Tongue (tissue), 2 donors: Measurements from ENCODE around the gene IL1RAPL1. TPM values are rescaled to one million over a fixed set of nuclear protein-coding genes. Genes with fewer than 3 reads are reported as not detected.

Experiments
- DNase-seq: peaks from one replicate; pipeline ENCODE4 v3.0.0-alpha.2; 2015
- total RNA-seq: library from RNA; depleted of rRNA; stranded (reverse); fragments of >200 nt; gene quantifications from one replicate; pipeline ENCODE4 v1.2.3, GENCODE V29; 2014

The IL1RAPL1 gene
- total RNA-seq, 1 donor from 2014 or later: 4.8 TPM

- DNase-seq: no peak
Observed at GRCh38 chrX:29432534-29432933, 845.3 kb downstream of the IL1RAPL1 start.

- no peak for DNase-seq
Observed at GRCh38 chrX:29434939-29435338, 847.7 kb downstream of the IL1RAPL1 start.

- no peak for DNase-seq
Observed at GRCh38 chrX:29435396-29435795, 848.1 kb downstream of the IL1RAPL1 start.

GRCh38 chrX:29447867-29448266 lies 860.6 kb downstream of the IL1RAPL1 start:
- DNase-seq: peak; percentile 1

- no peak for DNase-seq
Observed at GRCh38 chrX:29453333-29453732, 866.1 kb downstream of the IL1RAPL1 start.

GRCh38 chrX:29455702-29456101 lies 868.5 kb downstream of the IL1RAPL1 start:
- no peak for DNase-seq

- no peak for DNase-seq
Observed at GRCh38 chrX:29461039-29461438, 873.8 kb downstream of the IL1RAPL1 start.

GRCh38 chrX:29466456-29466855 lies 879.2 kb downstream of the IL1RAPL1 start:
- peak; percentile 3 for DNase-seq

- no peak for DNase-seq
Observed at GRCh38 chrX:29468911-29469494, 881.8 kb downstream of the IL1RAPL1 start.

- DNase-seq: no peak
Observed at GRCh38 chrX:29470030-29470429, 882.8 kb downstream of the IL1RAPL1 start.

GRCh38 chrX:29471829-29472228 lies 884.6 kb downstream of the IL1RAPL1 start:
- DNase-seq: no peak

- DNase-seq: no peak
Observed at GRCh38 chrX:29477878-29478277, 890.6 kb downstream of the IL1RAPL1 start.

GRCh38 chrX:29478336-29479069 lies 891.3 kb downstream of the IL1RAPL1 start:
- DNase-seq: peak; percentile 8

- no peak for DNase-seq
Observed at GRCh38 chrX:29487214-29487613, 900.0 kb downstream of the IL1RAPL1 start.

- DNase-seq: no peak
Observed at GRCh38 chrX:29487714-29488113, 900.5 kb downstream of the IL1RAPL1 start.

- DNase-seq: no peak
Observed at GRCh38 chrX:29488919-29489318, 901.7 kb downstream of the IL1RAPL1 start.

GRCh38 chrX:29490606-29491005 lies 903.4 kb downstream of the IL1RAPL1 start:
- DNase-seq: no peak

- DNase-seq: no peak
Observed at GRCh38 chrX:29491659-29492058, 904.4 kb downstream of the IL1RAPL1 start.

- no peak for DNase-seq
Observed at GRCh38 chrX:29496636-29497180, 909.5 kb downstream of the IL1RAPL1 start.

GRCh38 chrX:29506729-29507128 lies 919.5 kb downstream of the IL1RAPL1 start:
- DNase-seq: no peak

- no peak for DNase-seq
Observed at GRCh38 chrX:29518100-29518499, 930.9 kb downstream of the IL1RAPL1 start.

GRCh38 chrX:29528281-29528680 lies 941.0 kb downstream of the IL1RAPL1 start:
- no peak for DNase-seq

GRCh38 chrX:29530501-29530900 lies 943.3 kb downstream of the IL1RAPL1 start:
- no peak for DNase-seq

GRCh38 chrX:29531336-29531735 lies 944.1 kb downstream of the IL1RAPL1 start:
- no peak for DNase-seq
